ENCODE data around the gene HOXD1.

Gene HOXD1

GRCh38 chr2:176147800-176148496 is 40.5 kb upstream of the HOXD1 start:
- Histone ChIP-seq H4K20me1 (ENCODE audit: control insufficient read depth, insufficient read depth, low read depth, low read length) (no peaks in the 10 kb centered on the region), H3K4me1 (ENCODE audit: control insufficient read depth, low read length) (no peaks in the 10 kb centered on the region), H3K79me2 (ENCODE audit: control insufficient read depth, low read length) (no peaks in the 10 kb centered on the region), H3K27ac (ENCODE audit: low read depth, low read length) (no peak overlapping the region), H3K9me2 (replicated peaks; ENCODE audit: control insufficient read depth, low read length) (no peaks in the 10 kb centered on the region), H3K36me3 (ENCODE audit: control insufficient read depth, low read length) (no peaks in the 10 kb centered on the region), H3K4me3 (ENCODE audit: low read length) (no peak overlapping the region), H3F3A (ENCODE audit: control insufficient read depth, insufficient read depth) (no peaks in the 10 kb centered on the region), H3K27me3 (ENCODE audit: control insufficient read depth, low read length) (no peaks in the 10 kb centered on the region; the same call in 1 of the 2 replicates), H3K4me2 (ENCODE audit: low read length) (no peak overlapping the region), H3K9me3 (ENCODE audit: control insufficient read depth, insufficient read depth, low read length) (no peaks in the 10 kb centered on the region)
- TF ChIP-seq, protein P1, sequence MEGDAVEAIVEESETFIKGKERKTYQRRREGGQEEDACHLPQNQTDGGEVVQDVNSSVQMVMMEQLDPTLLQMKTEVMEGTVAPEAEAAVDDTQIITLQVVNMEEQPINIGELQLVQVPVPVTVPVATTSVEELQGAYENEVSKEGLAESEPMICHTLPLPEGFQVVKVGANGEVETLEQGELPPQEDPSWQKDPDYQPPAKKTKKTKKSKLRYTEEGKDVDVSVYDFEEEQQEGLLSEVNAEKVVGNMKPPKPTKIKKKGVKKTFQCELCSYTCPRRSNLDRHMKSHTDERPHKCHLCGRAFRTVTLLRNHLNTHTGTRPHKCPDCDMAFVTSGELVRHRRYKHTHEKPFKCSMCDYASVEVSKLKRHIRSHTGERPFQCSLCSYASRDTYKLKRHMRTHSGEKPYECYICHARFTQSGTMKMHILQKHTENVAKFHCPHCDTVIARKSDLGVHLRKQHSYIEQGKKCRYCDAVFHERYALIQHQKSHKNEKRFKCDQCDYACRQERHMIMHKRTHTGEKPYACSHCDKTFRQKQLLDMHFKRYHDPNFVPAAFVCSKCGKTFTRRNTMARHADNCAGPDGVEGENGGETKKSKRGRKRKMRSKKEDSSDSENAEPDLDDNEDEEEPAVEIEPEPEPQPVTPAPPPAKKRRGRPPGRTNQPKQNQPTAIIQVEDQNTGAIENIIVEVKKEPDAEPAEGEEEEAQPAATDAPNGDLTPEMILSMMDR (IDR thresholded peaks at IDR 0.05; ENCODE audit: low read depth, low read length, poor library complexity, severe bottlenecking), result no peak
- no peak for TF ChIP-seq EZH2phosphoT487 (IDR thresholded peaks at IDR 0.05; ENCODE audit: borderline replicate concordance, low read length)

DNA sequence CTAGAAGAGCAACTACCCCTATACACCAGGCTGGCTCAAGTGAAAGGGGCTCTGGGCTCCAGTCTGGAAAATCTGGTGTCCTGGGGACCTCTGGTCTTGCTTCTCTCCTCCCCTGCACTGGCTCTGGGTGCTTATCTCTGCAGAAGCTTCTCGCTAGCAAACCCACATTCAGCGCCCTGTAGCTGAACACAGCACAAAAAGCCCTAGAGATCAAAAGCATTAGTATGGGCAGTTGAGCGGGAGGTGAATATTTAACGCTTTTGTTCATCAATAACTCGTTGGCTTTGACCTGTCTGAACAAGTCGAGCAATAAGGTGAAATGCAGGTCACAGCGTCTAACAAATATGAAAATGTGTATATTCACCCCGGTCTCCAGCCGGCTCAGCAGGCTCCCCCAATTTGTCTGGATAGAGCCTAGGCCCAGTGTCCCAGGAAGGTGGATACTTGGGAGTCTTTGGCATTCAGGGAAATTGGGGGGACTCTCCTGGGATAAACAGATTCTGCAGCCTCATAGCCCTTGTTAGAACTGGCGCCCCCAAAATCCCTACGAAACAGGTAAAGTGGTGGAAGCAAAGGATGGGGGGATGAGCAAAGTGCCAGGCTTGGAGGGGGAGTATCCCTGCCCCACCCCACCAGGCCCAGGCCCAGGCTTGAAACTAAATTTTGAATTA is 39.6 kb upstream of the HOXD1 start:
- Histone ChIP-seq H3K4me2 (ENCODE audit: low read length) (no peak overlapping the region), H3K4me3 (ENCODE audit: low read length) (no peak overlapping the region), H4K20me1 (ENCODE audit: control insufficient read depth, insufficient read depth, low read depth, low read length) (no peaks in the 10 kb centered on the region), H3K79me2 (ENCODE audit: control insufficient read depth, low read length) (no peaks in the 10 kb centered on the region), H3K9me3 (ENCODE audit: control insufficient read depth, insufficient read depth, low read length) (no peaks in the 10 kb centered on the region), H3K36me3 (ENCODE audit: control insufficient read depth, low read length) (no peaks in the 10 kb centered on the region), H3K4me1 (ENCODE audit: control insufficient read depth, low read length) (no peaks in the 10 kb centered on the region), H3F3A (ENCODE audit: control insufficient read depth, insufficient read depth) (no peaks in the 10 kb centered on the region), H3K9me2 (replicated peaks; ENCODE audit: control insufficient read depth, low read length) (no peaks in the 10 kb centered on the region), H3K27me3 (ENCODE audit: control insufficient read depth, low read length) (no peaks in the 10 kb centered on the region; the same call in 1 of the 2 replicates), H3K27ac (ENCODE audit: low read depth, low read length) (no peak overlapping the region)
- TF ChIP-seq EZH2phosphoT487 (IDR thresholded peaks at IDR 0.05; ENCODE audit: borderline replicate concordance, low read length), result no peak
- TF ChIP-seq, protein P1 (IDR thresholded peaks at IDR 0.05; ENCODE audit: low read depth, low read length, poor library complexity, severe bottlenecking), result no peak

DNA sequence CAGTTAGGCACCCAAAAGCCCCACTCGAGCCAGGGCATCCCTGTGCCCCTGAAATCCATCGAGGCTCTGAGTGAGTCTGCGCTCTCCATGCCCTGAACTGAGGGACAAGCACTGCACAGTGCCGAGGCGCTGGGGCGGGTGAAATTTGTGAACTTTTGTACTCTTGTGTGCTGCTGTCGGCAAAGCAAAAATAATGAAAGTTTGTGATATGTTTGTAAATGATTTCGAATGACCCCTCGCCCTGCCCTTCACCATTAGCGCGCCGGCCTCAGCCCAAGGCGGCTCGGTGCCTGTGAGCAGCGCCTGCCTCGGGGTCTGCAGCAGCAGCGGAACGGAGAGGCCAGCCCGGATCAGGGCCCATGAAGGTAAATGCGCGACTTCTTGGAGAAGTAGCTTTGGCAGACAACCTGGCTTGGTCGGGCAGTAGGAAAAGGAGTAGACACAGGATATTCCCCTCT is 39.0 kb upstream of the HOXD1 start:
- H3K9me3 ChIP-seq (ENCODE audit: control insufficient read depth, insufficient read depth, low read length), result no peaks in the 10 kb centered on the region
- no peaks in the 10 kb centered on the region for H3K79me2 ChIP-seq (ENCODE audit: control insufficient read depth, low read length)
- no peaks in the 10 kb centered on the region for H3K4me1 ChIP-seq (ENCODE audit: control insufficient read depth, low read length)
- no peak overlapping the region for H3K4me2 ChIP-seq (ENCODE audit: low read length)
- H3F3A ChIP-seq (ENCODE audit: control insufficient read depth, insufficient read depth), result no peaks in the 10 kb centered on the region
- H3K36me3 ChIP-seq (ENCODE audit: control insufficient read depth, low read length), result no peaks in the 10 kb centered on the region
- no peaks in the 10 kb centered on the region for H3K9me2 ChIP-seq (replicated peaks; ENCODE audit: control insufficient read depth, low read length)
- H3K27me3 ChIP-seq (ENCODE audit: control insufficient read depth, low read length), result no peaks in the 10 kb centered on the region; the same call in 1 of the 2 replicates
- H3K27ac ChIP-seq (ENCODE audit: low read depth, low read length), result no peak overlapping the region
- no peak overlapping the region for H3K4me3 ChIP-seq (ENCODE audit: low read length)
- no peaks in the 10 kb centered on the region for H4K20me1 ChIP-seq (ENCODE audit: control insufficient read depth, insufficient read depth, low read depth, low read length)
- no peak for TF ChIP-seq EZH2phosphoT487 (IDR thresholded peaks at IDR 0.05; ENCODE audit: borderline replicate concordance, low read length)
- TF ChIP-seq, protein P1 (IDR thresholded peaks at IDR 0.05; ENCODE audit: low read depth, low read length, poor library complexity, severe bottlenecking), result no peak
